ENCODE measurements around the gene FAM168A. TPM values are rescaled to one million over a fixed set of nuclear protein-coding genes. Genes with fewer than 3 reads are reported as not detected.

FAM168A gene
- total RNA-seq, 2 experiments from 2014 or later, result 10.1 to 23.7 TPM

GRCh38 chr11:73375830-73376159 is 222.1 kb downstream of the FAM168A start:
- H3K4me2 ChIP-seq (ENCODE audit: low read length), result peak overlapping the region; percentile 55
- POLR2A ChIA-PET, result no interaction called here

GRCh38 chr11:73374151-73374550 is 223.8 kb downstream of the FAM168A start:
- Histone ChIP-seq H3K4me1 (ENCODE audit: insufficient read depth, low read length, poor library complexity, severe bottlenecking) (peaks cover 41% of the 10 kb centered on the region), H3K9me2 (ENCODE audit: insufficient read depth, low read length) (no peaks in the 10 kb centered on the region), H3K79me2 (ENCODE audit: insufficient read depth, low read depth, low read length) (peaks cover 26% of the 10 kb centered on the region), H3K4me2 (ENCODE audit: low read length) (no peak overlapping the region), H3K4me3 (ENCODE audit: low read depth, low read length, poor library complexity, severe bottlenecking) (no peak overlapping the region), H4K20me1 (ENCODE audit: insufficient read depth, low read length) (peaks cover 16% of the 10 kb centered on the region), H2AFZ (ENCODE audit: low read length) (no peak overlapping the region), H3K36me3 (ENCODE audit: insufficient read depth, low read length) (peaks cover 8% of the 10 kb centered on the region; the same call in 1 of the 2 replicates), H3K27ac (ENCODE audit: low read depth, low read length, poor library complexity, severe bottlenecking) (no peak overlapping the region), H3K9me3 (ENCODE audit: low read length) (no peaks in the 10 kb centered on the region)
- TF ChIP-seq EZH2phosphoT487 (IDR thresholded peaks at IDR 0.05; ENCODE audit: borderline replicate concordance, low read depth, low read length) (no peak), CTCF (conservative IDR thresholded peaks at IDR 0.05; ENCODE audit: low read length) (no peak)
- ChIA-PET CTCF (ENCODE audit: unreplicated experiment) (interaction anchor here (1.2 to 2.2 kb wide), 2 partner anchors 9 to 79 kb away, joined by 3 to 7 read pairs; no protein-coding TSS in a partner anchor), POLR2A (no interaction called here)
- DNase-seq (ENCODE audit: low spot score), result no peak
- no TSS peak for BruUV-seq (replicated peaks)
- intact Hi-C loops (cut with micrococcal nuclease; ENCODE audit: unreplicated experiment), result no loop called here

More at GRCh38 chr11:73375830-73376159, 222.1 kb downstream of the FAM168A start:
- Histone ChIP-seq H3K36me3 (ENCODE audit: insufficient read depth, low read length) (peaks cover 13% of the 10 kb centered on the region; the same call in 1 of the 2 replicates), H3K4me1 (ENCODE audit: insufficient read depth, low read length, poor library complexity, severe bottlenecking) (peaks cover 58% of the 10 kb centered on the region), H2AFZ (ENCODE audit: low read length) (peak overlapping the region; percentile 76; the same call in 1 of the 2 replicates), H3K27ac (ENCODE audit: low read depth, low read length, poor library complexity, severe bottlenecking) (no peak overlapping the region), H3K9me2 (ENCODE audit: insufficient read depth, low read length) (no peaks in the 10 kb centered on the region), H3K9me3 (ENCODE audit: low read length) (no peaks in the 10 kb centered on the region), H3K79me2 (ENCODE audit: insufficient read depth, low read depth, low read length) (peaks cover 43% of the 10 kb centered on the region), H4K20me1 (ENCODE audit: insufficient read depth, low read length) (peaks cover 20% of the 10 kb centered on the region), H3K4me3 (ENCODE audit: low read depth, low read length, poor library complexity, severe bottlenecking) (peak overlapping the region; percentile 98)
- intact Hi-C loops (cut with micrococcal nuclease; ENCODE audit: unreplicated experiment), result loop anchor here (1.0 to 2.0 kb wide), 2 partner anchors 10 to 17 kb away; no protein-coding TSS in a partner anchor
- no peak for TF ChIP-seq EZH2phosphoT487 (IDR thresholded peaks at IDR 0.05; ENCODE audit: borderline replicate concordance, low read depth, low read length)
- no peak for TF ChIP-seq CTCF (conservative IDR thresholded peaks at IDR 0.05; ENCODE audit: low read length)
- CTCF ChIA-PET (ENCODE audit: unreplicated experiment), result no interaction called here
- no peak for DNase-seq (ENCODE audit: low spot score)
- no TSS peak for BruUV-seq (replicated peaks)

GRCh38 chr11:73372375-73372993 is 225.4 kb downstream of the FAM168A start:
- BruUV-seq (replicated peaks), result no TSS peak
- no peaks in the 10 kb centered on the region; the same call in 1 of the 2 replicates for H3K36me3 ChIP-seq (ENCODE audit: insufficient read depth, low read length)
- H3K4me1 ChIP-seq (ENCODE audit: insufficient read depth, low read length, poor library complexity, severe bottlenecking), result peaks cover 30% of the 10 kb centered on the region
- CTCF ChIA-PET (ENCODE audit: unreplicated experiment), result interaction anchor here (0.7 to 1.5 kb wide), 2 partner anchors 12 to 21 kb away, joined by 4 to 5 read pairs; no protein-coding TSS in a partner anchor
- peaks cover 9% of the 10 kb centered on the region for H3K79me2 ChIP-seq (ENCODE audit: insufficient read depth, low read depth, low read length)
- H3K4me3 ChIP-seq (ENCODE audit: low read depth, low read length, poor library complexity, severe bottlenecking), result no peak overlapping the region
- H4K20me1 ChIP-seq (ENCODE audit: insufficient read depth, low read length), result no peaks in the 10 kb centered on the region
- no peaks in the 10 kb centered on the region for H3K9me3 ChIP-seq (ENCODE audit: low read length)
- H3K27ac ChIP-seq (ENCODE audit: low read depth, low read length, poor library complexity, severe bottlenecking), result no peak overlapping the region
- POLR2A ChIA-PET, result interaction anchor here (0.6 to 0.8 kb wide), 2 partner anchors 12 to 271 kb away, joined by 3 to 5 read pairs; no protein-coding TSS in a partner anchor
- TF ChIP-seq CTCF (conservative IDR thresholded peaks at IDR 0.05; ENCODE audit: low read length) (peak; percentile 68), EZH2phosphoT487 (IDR thresholded peaks at IDR 0.05; ENCODE audit: borderline replicate concordance, low read depth, low read length) (no peak)
- H2AFZ ChIP-seq (ENCODE audit: low read length), result peak overlapping the region; percentile 36; the same call in 1 of the 2 replicates
- DNase-seq (ENCODE audit: low spot score), result peak; percentile 61
- no peaks in the 10 kb centered on the region for H3K9me2 ChIP-seq (ENCODE audit: insufficient read depth, low read length)
- H3K4me2 ChIP-seq (ENCODE audit: low read length), result peak overlapping the region; percentile 53
- intact Hi-C loops (cut with micrococcal nuclease; ENCODE audit: unreplicated experiment), result no loop called here
